ENCODE data around the gene CEP164.

CEP164 gene

DNA sequence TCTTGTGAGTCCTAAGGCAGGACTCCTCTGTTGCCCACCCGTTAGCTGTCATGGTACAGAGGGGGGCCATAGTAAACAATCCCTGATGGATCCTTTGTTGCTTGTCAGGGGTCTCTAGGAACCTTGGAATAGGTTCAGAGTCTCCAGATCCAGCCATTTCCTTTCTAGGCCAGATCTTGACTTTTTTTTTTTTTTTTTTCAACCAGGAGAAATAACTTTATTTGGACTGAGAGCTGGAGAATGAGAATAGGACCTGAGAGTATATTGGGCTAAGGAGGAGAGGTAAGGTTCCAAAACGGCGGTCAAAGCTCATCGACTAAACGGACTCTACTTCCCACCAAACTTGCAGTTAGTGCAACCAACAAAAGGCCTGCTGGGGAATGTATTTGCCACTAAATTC is 7.7 kb downstream of the CEP164 start:
- ChIA-PET CTCF (interaction anchor here (0.6 to 0.7 kb wide), 2 partner anchors 97 to 115 kb away, joined by 3 read pairs; no protein-coding TSS in a partner anchor), POLR2A (interaction anchor here (0.6 to 0.7 kb wide), 3 partner anchors 46 to 470 kb away, joined by 3 to 4 read pairs (median 3); no protein-coding TSS in a partner anchor)
- H3K36me3 ChIP-seq (ENCODE audit: control insufficient read depth in 2 of 2, insufficient read depth in 1 of 2, low read length in 2 of 2): peaks cover 0 to 28% of the 10 kb centered on the region in 2 experiments; a peak in 2 of 3 replicates
- no peak for TF ChIP-seq ZNF48 (tag by site-specific recombination; IDR thresholded peaks at IDR 0.05)
- no peak for TF ChIP-seq ZXDB (tag by site-specific recombination; IDR thresholded peaks at IDR 0.05)
- TF ChIP-seq ZNF558 (tag by site-specific recombination; IDR thresholded peaks at IDR 0.05): no peak
- no peak for TF ChIP-seq ZNF140 (tag by site-specific recombination; IDR thresholded peaks at IDR 0.05)
- TF ChIP-seq, protein P1, sequence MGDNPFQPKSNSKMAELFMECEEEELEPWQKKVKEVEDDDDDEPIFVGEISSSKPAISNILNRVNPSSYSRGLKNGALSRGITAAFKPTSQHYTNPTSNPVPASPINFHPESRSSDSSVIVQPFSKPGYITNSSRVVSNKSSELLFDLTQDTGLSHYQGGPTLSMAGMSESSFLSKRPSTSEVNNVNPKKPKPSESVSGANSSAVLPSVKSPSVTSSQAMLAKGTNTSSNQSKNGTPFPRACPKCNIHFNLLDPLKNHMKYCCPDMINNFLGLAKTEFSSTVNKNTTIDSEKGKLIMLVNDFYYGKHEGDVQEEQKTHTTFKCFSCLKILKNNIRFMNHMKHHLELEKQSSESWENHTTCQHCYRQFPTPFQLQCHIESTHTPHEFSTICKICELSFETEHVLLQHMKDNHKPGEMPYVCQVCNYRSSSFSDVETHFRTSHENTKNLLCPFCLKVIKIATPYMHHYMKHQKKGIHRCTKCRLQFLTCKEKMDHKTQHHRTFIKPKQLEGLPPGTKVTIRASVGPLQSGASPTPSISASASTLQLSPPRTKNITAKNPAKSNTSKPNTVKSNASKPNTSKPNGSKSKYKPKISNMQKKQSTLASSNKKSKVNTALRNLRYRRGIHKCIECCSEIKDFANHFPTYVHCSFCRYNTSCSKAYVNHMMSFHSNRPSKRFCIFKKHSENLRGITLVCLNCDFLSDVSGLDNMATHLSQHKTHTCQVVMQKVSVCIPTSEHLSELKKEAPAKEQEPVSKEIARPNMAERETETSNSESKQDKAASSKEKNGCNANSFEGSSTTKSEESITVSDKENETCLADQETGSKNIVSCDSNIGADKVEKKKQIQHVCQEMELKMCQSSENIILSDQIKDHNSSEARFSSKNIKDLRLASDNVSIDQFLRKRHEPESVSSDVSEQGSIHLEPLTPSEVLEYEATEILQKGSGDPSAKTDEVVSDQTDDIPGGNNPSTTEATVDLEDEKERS (tag by site-specific recombination; IDR thresholded peaks at IDR 0.05): no peak
- no peaks in the 10 kb centered on the region for H3K4me1 ChIP-seq (ENCODE audit: control insufficient read depth, insufficient read depth, low read length)
- H3K27ac ChIP-seq (ENCODE audit: extremely low read depth, low read depth, low read length): no peak overlapping the region
- H3K9me3 ChIP-seq (ENCODE audit: control insufficient read depth, insufficient read depth, low read depth, low read length): no peaks in the 10 kb centered on the region
- no peak overlapping the region for H3K4me3 ChIP-seq (ENCODE audit: low read depth, low read length)

DNA sequence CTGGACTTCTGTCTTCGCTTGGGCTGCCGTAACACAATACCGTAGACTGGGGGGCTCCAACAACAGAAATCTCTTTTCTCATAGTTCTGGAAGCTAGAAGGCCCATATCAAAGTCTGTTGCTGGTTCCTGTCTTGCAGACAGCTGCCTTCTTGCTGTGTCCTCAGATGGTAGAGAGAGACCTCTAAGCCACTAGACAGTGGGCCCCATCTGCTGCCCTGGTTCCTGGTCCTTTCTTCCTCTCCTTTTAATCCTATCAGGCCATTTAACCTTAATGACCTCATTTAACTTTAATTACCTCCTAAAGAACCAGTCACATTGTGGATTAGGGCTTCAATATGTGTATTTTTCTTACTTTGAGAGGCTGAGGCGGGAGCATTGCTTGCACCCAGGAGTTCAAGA is 9.4 kb downstream of the CEP164 start:
- no peaks in the 10 kb centered on the region for H3K9me3 ChIP-seq (ENCODE audit: control insufficient read depth, insufficient read depth, low read depth, low read length)
- CTCF ChIA-PET: interaction anchor here (0.7 kb wide), 1 partner anchor 164 kb away, joined by 3 read pairs; no protein-coding TSS in a partner anchor
- no peak overlapping the region for H3K4me3 ChIP-seq (ENCODE audit: low read depth, low read length)
- no peaks in the 10 kb centered on the region for H3K4me1 ChIP-seq (ENCODE audit: control insufficient read depth, insufficient read depth, low read length)
- POLR2A ChIA-PET: no interaction called here
- TF ChIP-seq ZNF561 (tag by site-specific recombination; IDR thresholded peaks at IDR 0.05; ENCODE audit: borderline replicate concordance) (no peak), ZNF623 (tag by site-specific recombination; IDR thresholded peaks at IDR 0.05) (no peak), ZNF837 (tag by site-specific recombination; IDR thresholded peaks at IDR 0.05) (no peak), ZNF391 (tag by site-specific recombination; IDR thresholded peaks at IDR 0.05; ENCODE audit: borderline replicate concordance, low read depth) (no peak), IKZF3 (tag by site-specific recombination; IDR thresholded peaks at IDR 0.05) (no peak), ZNF660 (tag by site-specific recombination; IDR thresholded peaks at IDR 0.05) (no peak)
- TF ChIP-seq, protein P2, sequence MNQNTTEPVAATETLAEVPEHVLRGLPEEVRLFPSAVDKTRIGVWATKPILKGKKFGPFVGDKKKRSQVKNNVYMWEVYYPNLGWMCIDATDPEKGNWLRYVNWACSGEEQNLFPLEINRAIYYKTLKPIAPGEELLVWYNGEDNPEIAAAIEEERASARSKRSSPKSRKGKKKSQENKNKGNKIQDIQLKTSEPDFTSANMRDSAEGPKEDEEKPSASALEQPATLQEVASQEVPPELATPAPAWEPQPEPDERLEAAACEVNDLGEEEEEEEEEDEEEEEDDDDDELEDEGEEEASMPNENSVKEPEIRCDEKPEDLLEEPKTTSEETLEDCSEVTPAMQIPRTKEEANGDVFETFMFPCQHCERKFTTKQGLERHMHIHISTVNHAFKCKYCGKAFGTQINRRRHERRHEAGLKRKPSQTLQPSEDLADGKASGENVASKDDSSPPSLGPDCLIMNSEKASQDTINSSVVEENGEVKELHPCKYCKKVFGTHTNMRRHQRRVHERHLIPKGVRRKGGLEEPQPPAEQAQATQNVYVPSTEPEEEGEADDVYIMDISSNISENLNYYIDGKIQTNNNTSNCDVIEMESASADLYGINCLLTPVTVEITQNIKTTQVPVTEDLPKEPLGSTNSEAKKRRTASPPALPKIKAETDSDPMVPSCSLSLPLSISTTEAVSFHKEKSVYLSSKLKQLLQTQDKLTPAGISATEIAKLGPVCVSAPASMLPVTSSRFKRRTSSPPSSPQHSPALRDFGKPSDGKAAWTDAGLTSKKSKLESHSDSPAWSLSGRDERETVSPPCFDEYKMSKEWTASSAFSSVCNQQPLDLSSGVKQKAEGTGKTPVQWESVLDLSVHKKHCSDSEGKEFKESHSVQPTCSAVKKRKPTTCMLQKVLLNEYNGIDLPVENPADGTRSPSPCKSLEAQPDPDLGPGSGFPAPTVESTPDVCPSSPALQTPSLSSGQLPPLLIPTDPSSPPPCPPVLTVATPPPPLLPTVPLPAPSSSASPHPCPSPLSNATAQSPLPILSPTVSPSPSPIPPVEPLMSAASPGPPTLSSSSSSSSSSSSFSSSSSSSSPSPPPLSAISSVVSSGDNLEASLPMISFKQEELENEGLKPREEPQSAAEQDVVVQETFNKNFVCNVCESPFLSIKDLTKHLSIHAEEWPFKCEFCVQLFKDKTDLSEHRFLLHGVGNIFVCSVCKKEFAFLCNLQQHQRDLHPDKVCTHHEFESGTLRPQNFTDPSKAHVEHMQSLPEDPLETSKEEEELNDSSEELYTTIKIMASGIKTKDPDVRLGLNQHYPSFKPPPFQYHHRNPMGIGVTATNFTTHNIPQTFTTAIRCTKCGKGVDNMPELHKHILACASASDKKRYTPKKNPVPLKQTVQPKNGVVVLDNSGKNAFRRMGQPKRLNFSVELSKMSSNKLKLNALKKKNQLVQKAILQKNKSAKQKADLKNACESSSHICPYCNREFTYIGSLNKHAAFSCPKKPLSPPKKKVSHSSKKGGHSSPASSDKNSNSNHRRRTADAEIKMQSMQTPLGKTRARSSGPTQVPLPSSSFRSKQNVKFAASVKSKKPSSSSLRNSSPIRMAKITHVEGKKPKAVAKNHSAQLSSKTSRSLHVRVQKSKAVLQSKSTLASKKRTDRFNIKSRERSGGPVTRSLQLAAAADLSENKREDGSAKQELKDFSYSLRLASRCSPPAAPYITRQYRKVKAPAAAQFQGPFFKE (tag by site-specific recombination; IDR thresholded peaks at IDR 0.05; ENCODE audit: borderline replicate concordance): no peak
- TF ChIP-seq, protein P3, sequence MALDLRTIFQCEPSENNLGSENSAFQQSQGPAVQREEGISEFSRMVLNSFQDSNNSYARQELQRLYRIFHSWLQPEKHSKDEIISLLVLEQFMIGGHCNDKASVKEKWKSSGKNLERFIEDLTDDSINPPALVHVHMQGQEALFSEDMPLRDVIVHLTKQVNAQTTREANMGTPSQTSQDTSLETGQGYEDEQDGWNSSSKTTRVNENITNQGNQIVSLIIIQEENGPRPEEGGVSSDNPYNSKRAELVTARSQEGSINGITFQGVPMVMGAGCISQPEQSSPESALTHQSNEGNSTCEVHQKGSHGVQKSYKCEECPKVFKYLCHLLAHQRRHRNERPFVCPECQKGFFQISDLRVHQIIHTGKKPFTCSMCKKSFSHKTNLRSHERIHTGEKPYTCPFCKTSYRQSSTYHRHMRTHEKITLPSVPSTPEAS (tag by site-specific recombination; IDR thresholded peaks at IDR 0.05): no peak
- peaks cover 0 to 41% of the 10 kb centered on the region in 2 experiments; a peak in 2 of 3 replicates for H3K36me3 ChIP-seq (ENCODE audit: control insufficient read depth in 2 of 2, insufficient read depth in 1 of 2, low read length in 2 of 2)
- H3K27ac ChIP-seq (ENCODE audit: extremely low read depth, low read depth, low read length): no peak overlapping the region

Measured in HEK293 (cell line).